Coronary artery (tissue), 2 donors: Measurements from ENCODE around the gene BCKDK.

Experiments
- DNase-seq: peaks from one replicate; pipeline ENCODE4 v3.0.0-alpha.2; 2017; ENCODE audit warnings: low spot score
- H3K27ac ChIP-seq, 2 donors: fragments of 200-600 bp; sonication (generic); one replicate each; pipeline ENCODE4 v1.5.1; 2016 to 2019
- H3K4me3 ChIP-seq: fragments of 200-600 bp; sonication (generic); 2 replicates; pipeline ENCODE4 v1.5.1; 2016; ENCODE audit warnings: mild to moderate bottlenecking, moderate library complexity
- TF ChIP-seq, protein P1 (sequence below): fragments of 200-600 bp; sonication (generic); IDR thresholded peaks from one replicate; pipeline ENCODE4 v1.5.1; 2019; ENCODE audit warnings: antibody characterized with exemption

BCKDK gene

DNA sequence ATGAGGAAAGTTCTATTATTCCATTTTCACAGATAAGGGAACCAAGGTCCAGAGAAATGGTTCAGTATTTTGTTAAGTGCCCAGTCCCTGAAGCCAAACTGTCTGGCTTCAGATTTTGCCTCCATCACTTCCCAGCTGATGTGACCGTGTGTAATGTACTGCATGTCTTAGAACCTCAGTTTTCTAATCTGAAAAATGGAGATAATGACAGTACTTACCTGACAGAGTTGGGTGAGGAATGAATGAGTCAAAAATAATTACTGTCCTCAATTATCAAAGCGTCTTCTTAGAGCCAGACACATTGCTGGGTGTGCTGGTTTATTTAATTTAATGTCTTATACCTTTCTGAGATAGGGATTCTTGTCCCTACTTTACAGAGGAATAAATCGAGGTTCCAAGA lies 40.8 kb upstream of the BCKDK start:
- H3K4me3 ChIP-seq = no peak overlapping the region
- TF ChIP-seq, protein P1, sequence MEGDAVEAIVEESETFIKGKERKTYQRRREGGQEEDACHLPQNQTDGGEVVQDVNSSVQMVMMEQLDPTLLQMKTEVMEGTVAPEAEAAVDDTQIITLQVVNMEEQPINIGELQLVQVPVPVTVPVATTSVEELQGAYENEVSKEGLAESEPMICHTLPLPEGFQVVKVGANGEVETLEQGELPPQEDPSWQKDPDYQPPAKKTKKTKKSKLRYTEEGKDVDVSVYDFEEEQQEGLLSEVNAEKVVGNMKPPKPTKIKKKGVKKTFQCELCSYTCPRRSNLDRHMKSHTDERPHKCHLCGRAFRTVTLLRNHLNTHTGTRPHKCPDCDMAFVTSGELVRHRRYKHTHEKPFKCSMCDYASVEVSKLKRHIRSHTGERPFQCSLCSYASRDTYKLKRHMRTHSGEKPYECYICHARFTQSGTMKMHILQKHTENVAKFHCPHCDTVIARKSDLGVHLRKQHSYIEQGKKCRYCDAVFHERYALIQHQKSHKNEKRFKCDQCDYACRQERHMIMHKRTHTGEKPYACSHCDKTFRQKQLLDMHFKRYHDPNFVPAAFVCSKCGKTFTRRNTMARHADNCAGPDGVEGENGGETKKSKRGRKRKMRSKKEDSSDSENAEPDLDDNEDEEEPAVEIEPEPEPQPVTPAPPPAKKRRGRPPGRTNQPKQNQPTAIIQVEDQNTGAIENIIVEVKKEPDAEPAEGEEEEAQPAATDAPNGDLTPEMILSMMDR = no peak
- no peak for DNase-seq
- no peak overlapping the region for H3K27ac ChIP-seq

DNA sequence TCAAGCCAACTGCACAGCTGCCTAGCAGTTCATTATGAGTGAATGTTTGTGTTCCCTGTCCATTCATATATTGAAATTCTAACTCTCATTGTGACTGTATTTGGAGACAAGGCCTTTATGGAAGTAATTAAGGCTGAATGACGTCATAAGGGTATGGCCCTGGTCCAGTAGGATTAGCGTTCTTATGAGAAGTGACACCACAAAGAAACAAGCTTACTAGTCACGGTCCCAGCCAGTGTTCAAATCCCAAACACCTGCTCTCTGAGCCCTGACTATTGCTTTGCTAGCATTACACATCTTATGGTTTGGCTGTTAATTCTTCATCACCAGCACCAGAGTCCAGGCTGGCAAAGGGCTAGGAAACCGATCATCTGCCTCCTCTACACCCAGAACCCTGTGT lies 36.3 kb upstream of the BCKDK start:
- no peak for DNase-seq
- TF ChIP-seq, protein P1 = no peak
- peak overlapping the region; percentile 93 for H3K4me3 ChIP-seq
- H3K27ac ChIP-seq = peak overlapping the region in 1 of 2 donors; percentile 95

DNA sequence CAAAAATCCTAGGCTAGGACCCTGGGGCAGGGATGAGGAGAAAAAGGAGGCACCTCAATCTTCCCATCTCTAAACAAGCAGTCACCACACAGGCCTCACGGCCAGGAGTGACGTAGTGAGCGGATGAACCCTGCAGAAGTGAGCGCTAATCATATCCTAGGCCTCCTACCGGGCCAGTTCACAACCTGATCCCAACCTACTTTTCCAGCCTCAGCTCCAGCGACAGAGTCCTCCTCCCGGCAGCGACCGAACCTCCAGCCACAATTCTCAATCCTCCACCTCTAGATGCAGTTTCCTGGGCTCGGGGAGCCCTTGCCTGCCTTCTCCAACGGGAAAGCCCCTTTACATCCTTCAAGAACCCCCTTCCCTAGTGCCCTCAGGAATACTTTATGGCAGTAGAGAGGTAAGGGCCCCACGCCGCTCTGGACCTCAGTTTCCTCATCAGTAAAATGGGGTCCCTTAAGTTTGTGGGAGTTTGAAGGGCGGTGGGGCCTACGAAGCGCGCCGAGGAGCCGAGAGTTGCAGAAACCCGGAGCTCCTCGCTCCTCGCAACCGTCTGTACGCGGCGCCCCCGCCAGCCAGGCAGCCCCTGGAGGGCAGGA lies 35.5 kb upstream of the BCKDK start:
- no peak for DNase-seq

DNA sequence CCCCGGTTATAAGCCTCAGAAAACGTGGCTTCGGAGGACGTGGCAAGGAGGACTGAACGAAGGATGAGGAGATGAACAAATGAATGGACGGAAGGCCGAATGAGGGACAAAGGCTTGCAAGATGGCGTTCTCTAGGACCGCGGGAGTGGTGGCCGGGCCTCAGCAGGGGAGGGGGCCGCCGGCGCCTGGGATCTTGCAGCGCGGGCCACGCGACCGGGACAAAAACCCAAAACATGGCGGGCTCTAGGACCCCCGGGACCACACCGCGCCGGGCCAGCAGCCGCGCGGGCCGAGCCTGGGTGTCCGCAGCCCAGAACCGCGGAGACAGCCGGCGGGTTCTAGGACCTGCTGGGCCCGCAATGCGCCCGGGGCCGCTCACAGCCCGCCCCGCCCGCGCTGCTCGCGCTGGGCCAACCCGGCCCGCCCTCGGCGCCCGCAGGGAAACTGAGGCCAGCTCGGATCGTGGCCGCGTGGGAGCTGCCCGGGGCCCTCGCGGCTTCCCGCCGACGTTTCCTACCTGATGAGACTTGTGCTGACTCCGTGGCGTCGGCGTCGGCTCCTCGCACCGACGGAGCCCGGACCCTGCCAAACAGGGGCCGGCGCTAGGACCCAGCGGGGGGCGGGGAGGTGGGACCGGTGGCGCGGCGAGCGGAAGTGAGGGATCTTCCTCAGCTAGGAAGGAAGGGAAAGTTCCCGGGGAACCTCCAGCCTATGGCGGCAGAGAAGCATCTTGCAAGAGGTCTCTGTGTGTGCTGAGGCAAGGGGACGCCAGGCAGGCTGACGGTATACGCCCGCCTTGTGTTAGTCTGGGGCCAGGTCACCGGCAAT lies 34.8 kb upstream of the BCKDK start:
- TF ChIP-seq, protein P1 = no peak
- peak overlapping the region; percentile 83 to 95 for H3K27ac ChIP-seq
- DNase-seq = peak; percentile 92

More for the DNA sequence above, 35.5 kb upstream of the BCKDK start:
- Histone ChIP-seq H3K27ac (peak overlapping the region; percentile 83 to 95), H3K4me3 (peak overlapping the region; percentile 93)
- TF ChIP-seq, protein P1 = no peak

DNA sequence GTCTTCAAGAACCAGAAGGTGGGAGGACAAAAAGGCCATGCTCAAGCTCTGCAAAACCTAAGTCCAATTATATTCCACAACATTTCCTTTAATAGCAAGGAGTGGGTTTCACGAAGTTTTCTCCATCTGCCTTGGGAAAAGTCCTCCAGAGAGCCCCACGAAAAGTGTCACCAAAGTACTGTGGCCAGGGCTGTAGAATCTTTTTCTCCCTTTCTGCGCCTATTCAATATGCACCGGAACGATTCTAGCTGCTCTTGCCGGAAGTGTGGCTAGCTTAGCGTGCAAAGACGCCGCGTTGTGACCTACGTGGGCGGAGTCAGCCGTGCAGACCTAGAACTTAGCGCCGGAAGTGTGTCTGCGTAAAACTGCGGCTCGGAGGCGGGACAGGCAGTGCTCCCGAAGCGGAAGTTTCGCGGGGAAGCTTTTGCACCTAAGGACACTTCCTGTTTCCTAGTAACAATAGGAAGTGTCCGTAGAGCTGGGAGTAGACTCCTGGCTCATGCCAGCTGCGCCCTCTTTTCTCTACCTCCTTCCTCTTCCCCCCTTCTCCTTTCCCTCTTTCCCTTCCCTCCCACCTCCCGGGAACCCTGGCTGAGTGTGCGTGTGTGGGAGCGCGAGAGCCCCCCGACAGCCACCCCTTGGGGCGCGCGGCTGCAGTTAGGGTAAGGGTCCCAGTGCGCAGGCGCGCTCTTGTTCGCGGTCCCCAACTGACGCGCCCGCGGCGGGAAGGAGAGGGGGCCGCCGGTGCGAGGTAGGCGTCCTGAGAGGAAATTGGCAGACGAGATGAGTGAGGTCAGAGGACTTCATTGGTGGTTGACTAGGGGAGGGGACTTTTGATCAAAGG lies 34.0 kb upstream of the BCKDK start, which contains the start of the genes ZNF646 and ZNF668:
TSS of gene ZNF646 (plus strand) at position 453 of the 844 bp plus-strand sequence. CDS start 1,903 bp downstream, outside the sequence.
TSS of gene ZNF668 (minus strand) at position 271 of the 844 bp plus-strand sequence. CDS start 9,781 bp downstream, outside the sequence.
- peak; percentile 97 for DNase-seq
- Histone ChIP-seq H3K27ac (peak within 1 kb of the TSS; percentile 83 to 95), H3K4me3 (peak within 1 kb of the TSS; percentile 93)
- TF ChIP-seq, protein P1 = no peak

More for the DNA sequence above, 34.8 kb upstream of the BCKDK start:
- H3K4me3 ChIP-seq = peak overlapping the region; percentile 93

DNA sequence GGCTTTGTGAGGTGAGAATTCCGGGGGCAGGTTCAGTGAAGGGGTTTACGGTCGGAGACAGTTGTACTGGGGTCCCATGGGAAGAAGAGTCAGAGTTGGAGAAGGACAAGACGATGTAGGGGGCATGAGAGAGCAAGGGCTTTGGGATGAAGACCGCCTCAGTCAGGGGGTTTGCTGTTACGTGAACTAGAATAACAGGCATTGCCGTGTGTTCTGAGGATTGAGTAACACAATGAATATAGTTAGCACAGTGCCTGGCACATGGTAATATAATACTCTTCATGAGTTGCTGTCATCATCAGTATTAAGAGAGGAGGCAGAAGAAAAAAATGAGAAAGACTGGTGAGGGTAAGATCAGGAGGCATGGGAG lies 33.4 kb upstream of the BCKDK start:
- Histone ChIP-seq H3K4me3 (peak overlapping the region; percentile 93), H3K27ac (peak overlapping the region; percentile 83 to 95)
- TF ChIP-seq, protein P1 = no peak
- no peak for DNase-seq
